Mesendoderm (in vitro differentiated cells): Measurements from ENCODE around the gene NUF2.
"Not testable (repeated sequence)": the region's sequence is repeated elsewhere in the genome, so short reads cannot be mapped to it uniquely, and the experiment has no call there.

Source experiments
- DNase-seq: peaks from one replicate; pipeline ENCODE4 v3.0.0; 2013
- H2AK5ac ChIP-seq: 2 replicates; pipeline ENCODE4 v1.6.1; 2013; ENCODE audit warnings: low read length, inconsistent platforms
- H2BK120ac ChIP-seq: 2 replicates; pipeline ENCODE4 v1.6.1; 2013; ENCODE audit warnings: low read depth, mild to moderate bottlenecking, low read length, moderate library complexity, mixed read lengths
- H2BK15ac ChIP-seq: replicated peaks from 2 replicates; pipeline ENCODE4 v1.6.1; 2013; ENCODE audit warnings: low read depth, mild to moderate bottlenecking, moderate library complexity
- H2BK5ac ChIP-seq: 2 replicates; pipeline ENCODE4 v1.6.1; 2013; ENCODE audit warnings: low read length, inconsistent platforms
- H3K18ac ChIP-seq: 2 replicates; pipeline ENCODE4 v1.6.1; 2013; ENCODE audit warnings: mild to moderate bottlenecking, low read length, mixed read lengths
- H3K23ac ChIP-seq: one replicate; pipeline ENCODE4 v1.6.1; 2013; ENCODE audit warnings: low read length
- H3K27ac ChIP-seq: 2 replicates; pipeline ENCODE4 v1.5.1; 2013; ENCODE audit warnings: low read depth, mild to moderate bottlenecking, inconsistent platforms, low read length, moderate library complexity
- H3K27me3 ChIP-seq: 2 replicates; pipeline ENCODE4 v1.6.1; 2013; ENCODE audit warnings: low read length, control low read depth, mild to moderate bottlenecking, inconsistent platforms; ENCODE audit not compliant: insufficient read depth, poor library complexity
- H3K36me3 ChIP-seq: 2 replicates; pipeline ENCODE4 v1.6.1; 2013; ENCODE audit warnings: low read length, inconsistent platforms; ENCODE audit not compliant: control insufficient read depth, insufficient read depth
- H3K4ac ChIP-seq: one replicate; pipeline ENCODE4 v1.6.1; 2013; ENCODE audit warnings: low read depth, mild to moderate bottlenecking, low read length, moderate library complexity
- H3K4me1 ChIP-seq: 2 replicates; pipeline ENCODE4 v1.6.1; 2013; ENCODE audit warnings: low read depth, low read length, inconsistent platforms; ENCODE audit not compliant: control insufficient read depth
- H3K4me2 ChIP-seq: 2 replicates; pipeline ENCODE4 v1.6.1; 2013; ENCODE audit warnings: low read length
- H3K4me3 ChIP-seq: 2 replicates; pipeline ENCODE4 v1.5.1; 2013; ENCODE audit warnings: mild to moderate bottlenecking, low read length
- H3K56ac ChIP-seq: one replicate; pipeline ENCODE4 v1.6.1; 2013; ENCODE audit warnings: low read length
- H3K79me1 ChIP-seq: 2 replicates; pipeline ENCODE4 v1.6.1; 2013; ENCODE audit warnings: low read length, inconsistent platforms
- H3K79me2 ChIP-seq: 2 replicates; pipeline ENCODE4 v1.6.1; 2013; ENCODE audit warnings: mild to moderate bottlenecking, low read length; ENCODE audit not compliant: control insufficient read depth, insufficient read depth
- H3K9ac ChIP-seq: 2 replicates; pipeline ENCODE4 v1.6.1; 2013; ENCODE audit warnings: low read length, inconsistent platforms
- H4K5ac ChIP-seq: one replicate; pipeline ENCODE4 v1.6.1; 2013; ENCODE audit warnings: low read length
- H4K8ac ChIP-seq: one replicate; pipeline ENCODE4 v1.6.1; 2013; ENCODE audit warnings: low read depth, mild to moderate bottlenecking, control low read depth, low read length, moderate library complexity
- WGBS: extraction: QIAGEN DNeasy Blood & Tissue Kit; methylation state at CpG from one replicate; pipeline ENCODE4 v1.1.7; 2013; ENCODE audit warnings: low lambda C conversion rate, missing lambda C conversion rate; ENCODE audit not compliant: insufficient coverage; ENCODE audit errors: extremely low coverage; 5-methylcytosine and 5-hydroxymethylcytosine counted together

The NUF2 gene

GRCh38 chr1:163290025-163290640, 31.6 kb upstream of the NUF2 start:
- H3K56ac ChIP-seq = no peak overlapping the region
- no peak overlapping the region for H3K23ac ChIP-seq
- no peak overlapping the region for H3K4me2 ChIP-seq
- no peak overlapping the region for H3K4ac ChIP-seq
- no peak overlapping the region for H2BK5ac ChIP-seq
- no CpG with 5 or more reads among the region's 6 CpGs for WGBS
- no peak overlapping the region for H3K27ac ChIP-seq
- H3K79me1 ChIP-seq = no peaks in the 10 kb centered on the region
- H3K27me3 ChIP-seq = no peaks in the 10 kb centered on the region
- H3K4me1 ChIP-seq = no peaks in the 10 kb centered on the region
- H3K4me3 ChIP-seq = no peak overlapping the region
- H2BK15ac ChIP-seq = no peak overlapping the region
- no peak overlapping the region for H3K18ac ChIP-seq
- DNase-seq = no peak
- H3K79me2 ChIP-seq = no peaks in the 10 kb centered on the region
- no peak overlapping the region for H4K8ac ChIP-seq
- H4K5ac ChIP-seq = no peak overlapping the region
- no peak overlapping the region for H2AK5ac ChIP-seq
- H2BK120ac ChIP-seq = no peak overlapping the region
- H3K9ac ChIP-seq = no peak overlapping the region
- H3K36me3 ChIP-seq = no peaks in the 10 kb centered on the region

DNA sequence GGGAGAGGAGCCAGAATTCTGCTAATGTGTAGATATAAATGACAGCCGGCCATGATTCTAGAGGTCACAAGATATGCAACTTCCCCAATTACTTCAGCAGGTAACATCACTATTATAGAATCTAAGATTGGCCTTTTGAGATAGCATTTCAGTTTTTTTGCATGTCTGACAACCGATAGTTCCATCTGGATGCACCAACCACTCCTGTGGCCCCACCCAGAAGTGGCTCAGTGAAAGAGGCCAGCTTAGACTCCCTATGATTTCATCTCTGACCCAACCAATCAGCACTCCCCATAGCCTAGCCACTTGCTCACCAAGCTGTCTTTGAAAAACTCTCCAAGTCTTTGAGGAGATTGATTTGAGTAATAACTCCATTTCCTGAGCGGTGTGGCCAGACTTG, 30.3 kb upstream of the NUF2 start:
- Histone ChIP-seq H3K4me3 (no peak overlapping the region), H3K18ac (no peak overlapping the region), H3K56ac (no peak overlapping the region), H4K8ac (no peak overlapping the region), H2AK5ac (no peak overlapping the region), H3K36me3 (no peaks in the 10 kb centered on the region), H3K27me3 (no peaks in the 10 kb centered on the region), H3K4ac (no peak overlapping the region), H2BK15ac (no peak overlapping the region), H3K4me2 (no peak overlapping the region), H3K23ac (no peak overlapping the region), H2BK5ac (no peak overlapping the region), H3K9ac (no peak overlapping the region), H3K79me2 (no peaks in the 10 kb centered on the region), H2BK120ac (no peak overlapping the region), H3K4me1 (no peaks in the 10 kb centered on the region), H4K5ac (no peak overlapping the region), H3K27ac (no peak overlapping the region), H3K79me1 (no peaks in the 10 kb centered on the region)
- no peak for DNase-seq
- no CpG with 5 or more reads among the region's 3 CpGs for WGBS

DNA sequence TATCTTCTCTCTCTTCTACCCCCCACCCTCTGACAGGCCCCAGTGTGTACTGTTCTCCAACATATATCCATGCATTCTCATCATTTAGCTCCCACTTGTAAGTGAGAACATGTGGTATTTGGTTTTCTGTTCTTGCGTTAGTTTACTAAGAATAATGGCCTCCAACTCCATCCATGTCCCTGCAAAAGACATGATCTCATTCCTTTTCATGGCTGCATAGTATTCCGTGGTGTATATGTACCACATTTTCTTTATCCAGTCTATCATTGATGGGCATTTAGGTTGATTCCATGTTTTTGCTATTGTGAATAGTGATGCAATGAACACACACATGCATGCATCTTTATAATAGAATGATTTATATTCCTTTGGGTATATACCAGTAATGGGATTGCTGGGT, 29.6 kb upstream of the NUF2 start:
- not testable (repeated sequence) for H2AK5ac ChIP-seq, H3K23ac ChIP-seq, H3K9ac ChIP-seq, DNase-seq, H3K4ac ChIP-seq, H2BK15ac ChIP-seq, H3K56ac ChIP-seq, H3K4me1 ChIP-seq, H3K36me3 ChIP-seq, H2BK5ac ChIP-seq, H4K5ac ChIP-seq, H4K8ac ChIP-seq, H3K27ac ChIP-seq, H3K79me1 ChIP-seq, H3K79me2 ChIP-seq, H3K4me2 ChIP-seq, H3K18ac ChIP-seq, H3K27me3 ChIP-seq, H3K4me3 ChIP-seq, H2BK120ac ChIP-seq
- no CpG with 5 or more reads among the region's 2 CpGs for WGBS

DNA sequence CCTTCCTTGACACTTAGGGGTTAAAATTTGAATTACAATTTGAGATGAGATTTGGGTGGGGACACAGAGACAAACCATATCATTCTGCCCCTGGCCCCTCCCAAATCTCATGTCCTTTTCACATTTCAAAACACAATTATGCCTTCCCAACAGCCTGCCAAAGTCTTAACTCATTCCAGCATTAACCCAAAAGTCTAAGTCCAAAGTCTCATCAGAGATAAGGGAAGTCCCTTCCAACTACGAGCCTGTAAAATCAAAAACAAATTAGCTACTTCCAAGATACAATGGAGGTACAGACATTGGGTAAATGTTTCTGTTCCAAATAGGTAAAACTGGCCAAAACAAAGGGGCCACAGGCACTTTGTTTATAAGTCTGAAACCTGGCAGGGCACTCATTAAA, 28.3 kb upstream of the NUF2 start:
- H3K4me1 ChIP-seq, H4K5ac ChIP-seq, H3K56ac ChIP-seq, DNase-seq, H3K18ac ChIP-seq, H2BK120ac ChIP-seq, H3K36me3 ChIP-seq, H3K23ac ChIP-seq, H3K27ac ChIP-seq, H2BK5ac ChIP-seq, H3K79me1 ChIP-seq, H3K9ac ChIP-seq, H3K4ac ChIP-seq, H3K79me2 ChIP-seq, H3K4me2 ChIP-seq, H2BK15ac ChIP-seq, H3K4me3 ChIP-seq, H2AK5ac ChIP-seq, H4K8ac ChIP-seq, H3K27me3 ChIP-seq: not testable (repeated sequence)
- no CpG with 5 or more reads among the region's 1 CpG for WGBS

DNA sequence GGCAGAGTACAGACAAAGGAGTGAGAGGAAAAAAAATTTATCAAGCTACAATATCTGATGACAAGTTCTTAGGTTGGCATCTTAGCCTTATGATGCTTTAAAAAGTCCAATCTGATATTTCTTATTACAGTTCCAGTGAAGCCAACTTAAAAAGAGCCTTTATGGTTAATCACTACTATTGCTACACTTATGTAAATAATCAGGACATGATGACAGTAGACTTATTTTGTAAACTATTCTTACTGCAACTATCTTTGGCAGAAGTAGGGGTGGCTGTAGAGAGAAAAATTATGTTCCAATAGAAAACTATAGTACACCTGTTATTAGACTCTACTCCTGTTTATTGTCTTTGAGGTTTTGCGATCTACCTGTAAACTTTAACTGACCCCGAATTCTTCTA, 25.8 kb upstream of the NUF2 start:
- H3K27ac ChIP-seq = no peak overlapping the region
- no peaks in the 10 kb centered on the region for H3K36me3 ChIP-seq
- H3K27me3 ChIP-seq = no peaks in the 10 kb centered on the region

More for the DNA sequence above, 25.8 kb upstream of the NUF2 start:
- Histone ChIP-seq H3K79me1 (no peaks in the 10 kb centered on the region), H2BK15ac (no peak overlapping the region), H3K79me2 (no peaks in the 10 kb centered on the region), H2BK120ac (no peak overlapping the region), H3K4me1 (peaks cover 2% of the 10 kb centered on the region), H3K4me3 (no peak overlapping the region), H3K4me2 (no peak overlapping the region), H3K23ac (no peak overlapping the region), H4K5ac (no peak overlapping the region), H2BK5ac (no peak overlapping the region), H3K18ac (no peak overlapping the region), H3K4ac (no peak overlapping the region), H2AK5ac (no peak overlapping the region), H4K8ac (no peak overlapping the region), H3K56ac (no peak overlapping the region), H3K9ac (no peak overlapping the region)
- no CpG with 5 or more reads among the region's 2 CpGs for WGBS
- no peak for DNase-seq
